Testis (tissue), 3 donors: Measurements from ENCODE around the gene PRPF38A. TPM values are rescaled to one million over a fixed set of nuclear protein-coding genes. Genes with fewer than 3 reads are reported as not detected.

Experiments used
- DNase-seq: peaks from one replicate; pipeline ENCODE4 v3.0.0-alpha.2; 2019
- H3K27ac ChIP-seq, 2 donors: fragments of 200-600 bp; sonication (generic); one replicate each; pipeline ENCODE4 v1.5.1; 2019
- H3K27me3 ChIP-seq: fragments of 200-600 bp; sonication (generic); one replicate; pipeline ENCODE4 v1.5.1; 2019
- H3K36me3 ChIP-seq: fragments of 200-600 bp; sonication (generic); one replicate; pipeline ENCODE4 v1.5.1; 2017; ENCODE audit warnings: low read depth; ENCODE audit errors: missing control alignments
- H3K4me1 ChIP-seq: fragments of 200-600 bp; sonication (generic); one replicate; pipeline ENCODE4 v1.5.1; 2019
- H3K4me3 ChIP-seq, 2 donors: fragments of 200-600 bp; sonication (generic); one replicate each; pipeline ENCODE4 v1.5.1; 2017 to 2019
- H3K9me3 ChIP-seq: fragments of 200-600 bp; sonication (generic); one replicate; pipeline ENCODE4 v1.5.1; 2017
- POLR2A ChIP-seq: fragments of 450-650 bp; IDR thresholded peaks from one replicate; pipeline ENCODE4 v1.6.1; 2017; ENCODE audit warnings: antibody characterized with exemption, mild to moderate bottlenecking, moderate library complexity
- WGBS, 2 donors: methylation state at CpG; one replicate each; pipeline ENCODE4 v1.1.5; 2018; 5-methylcytosine and 5-hydroxymethylcytosine counted together
- intact Hi-C: fragments of 100-400 bp; cut with DNase I; formaldehyde crosslinking; loops from one replicate; pipeline ENCODE4 v1.15.1; 2023; ENCODE audit warnings: low total_unique reads
- polyA plus RNA-seq: library from polyadenylated mRNA; stranded (reverse); fragments of 350-450 nt; fragmentation: Illumina TruSeq; extraction: RNeasy Lipid Tissue Mini Kit (QIAGEN cat#74804); gene quantifications from one replicate; pipeline ENCODE4 v1.2.3, GENCODE V29; 2014; ENCODE audit warnings: low read depth, low replicate concordance; ENCODE audit not compliant: insufficient read depth
- total RNA-seq, 2 donors: library from RNA; depleted of rRNA; stranded (reverse); fragments of >200 nt; gene quantifications; one replicate each; pipeline ENCODE4 v1.2.3, GENCODE V29; 2016
- TF ChIP-seq, protein P1 (sequence below), 3 experiments: fragments of 450-650 bp in 2 of 3; fragments of 200-600 bp in 1 of 3; sonication (generic) in 1 of 3; IDR thresholded peaks; one replicate each; pipeline ENCODE4 v1.5.1; 2016 to 2019; ENCODE audit warnings: antibody characterized with exemption in 3 of 3, mild to moderate bottlenecking in 2 of 3, moderate library complexity in 1 of 3

PRPF38A gene
- total and polyA plus RNA-seq, 3 donors from 2014 or later, result 34.7 to 68.4 (median 43.1) TPM

DNA sequence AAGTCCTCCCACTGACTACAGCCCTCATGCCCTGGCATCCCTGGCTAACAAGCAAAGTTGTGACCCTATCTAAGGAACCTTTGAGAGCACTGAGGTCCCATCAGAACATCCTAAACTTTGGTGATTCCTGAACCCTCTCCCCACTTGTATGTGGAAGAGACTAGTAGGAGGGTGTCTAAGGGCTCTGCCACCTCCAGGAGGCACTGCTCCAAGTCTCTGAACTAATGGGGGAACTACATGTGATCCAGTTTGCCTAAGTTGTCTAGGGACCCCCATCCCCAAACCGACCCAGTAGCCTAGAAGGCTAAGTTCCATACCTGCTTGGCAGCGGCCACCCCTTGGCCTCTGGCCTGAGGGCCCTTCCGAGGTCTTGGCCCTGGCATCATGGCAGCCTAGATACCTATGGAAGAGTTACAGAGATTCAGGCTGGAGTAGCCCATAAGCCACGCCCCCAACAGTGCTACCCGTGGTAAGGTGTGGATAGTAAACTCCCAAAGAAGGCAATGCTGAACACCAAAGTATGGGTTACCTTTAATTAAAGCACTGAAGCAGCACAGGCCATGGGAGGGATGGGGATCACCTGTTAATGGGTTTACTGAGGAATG lies 40.1 kb upstream of the PRPF38A start:
- TF ChIP-seq, protein P1, sequence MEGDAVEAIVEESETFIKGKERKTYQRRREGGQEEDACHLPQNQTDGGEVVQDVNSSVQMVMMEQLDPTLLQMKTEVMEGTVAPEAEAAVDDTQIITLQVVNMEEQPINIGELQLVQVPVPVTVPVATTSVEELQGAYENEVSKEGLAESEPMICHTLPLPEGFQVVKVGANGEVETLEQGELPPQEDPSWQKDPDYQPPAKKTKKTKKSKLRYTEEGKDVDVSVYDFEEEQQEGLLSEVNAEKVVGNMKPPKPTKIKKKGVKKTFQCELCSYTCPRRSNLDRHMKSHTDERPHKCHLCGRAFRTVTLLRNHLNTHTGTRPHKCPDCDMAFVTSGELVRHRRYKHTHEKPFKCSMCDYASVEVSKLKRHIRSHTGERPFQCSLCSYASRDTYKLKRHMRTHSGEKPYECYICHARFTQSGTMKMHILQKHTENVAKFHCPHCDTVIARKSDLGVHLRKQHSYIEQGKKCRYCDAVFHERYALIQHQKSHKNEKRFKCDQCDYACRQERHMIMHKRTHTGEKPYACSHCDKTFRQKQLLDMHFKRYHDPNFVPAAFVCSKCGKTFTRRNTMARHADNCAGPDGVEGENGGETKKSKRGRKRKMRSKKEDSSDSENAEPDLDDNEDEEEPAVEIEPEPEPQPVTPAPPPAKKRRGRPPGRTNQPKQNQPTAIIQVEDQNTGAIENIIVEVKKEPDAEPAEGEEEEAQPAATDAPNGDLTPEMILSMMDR (IDR thresholded peaks at IDR 0.05), result no peak
- TF ChIP-seq POLR2A, result no peak
- 51 to 71% methylated on average over 2 to 5 of the region's 5 CpGs for WGBS, 2 donors
- no peak for DNase-seq
- Histone ChIP-seq H3K9me3 (no peaks in the 10 kb centered on the region), H3K4me1 (peaks cover 9% of the 10 kb centered on the region), H3K27me3 (no peaks in the 10 kb centered on the region), H3K4me3 (no peak overlapping the region), H3K36me3 (no peaks in the 10 kb centered on the region), H3K27ac (peak overlapping the region; percentile 90 to 94)
- intact Hi-C loops, result no loop called here

GRCh38 chr1:52365071-52365745 lies 39.2 kb upstream of the PRPF38A start:
- Histone ChIP-seq H3K27ac (peak overlapping the region; percentile 90 to 94), H3K27me3 (no peaks in the 10 kb centered on the region), H3K36me3 (no peaks in the 10 kb centered on the region), H3K4me3 (peak overlapping the region; percentile 96 to 98), H3K4me1 (peaks cover 9% of the 10 kb centered on the region), H3K9me3 (no peaks in the 10 kb centered on the region)
- intact Hi-C loops, result no loop called here
- TF ChIP-seq, protein P1 (IDR thresholded peaks at IDR 0.05), result no peak
- no peak for TF ChIP-seq POLR2A
- peak; percentile 43 for DNase-seq
- 3% methylated on average over 19 to 22 of the region's 22 CpGs for WGBS, 2 donors

- DNase-seq, result peak; percentile 98
- no peaks in the 10 kb centered on the region for H3K36me3 ChIP-seq
- intact Hi-C loops, result no loop called here
- H3K27me3 ChIP-seq, result no peaks in the 10 kb centered on the region
- H3K4me3 ChIP-seq, result peak within 1 kb of the TSS; percentile 96 to 98
- TF ChIP-seq, protein P1 (IDR thresholded peaks at IDR 0.05), result peak in 2 of 3 experiments; percentile 45 to 47
- peak; percentile 10 for TF ChIP-seq POLR2A
- H3K27ac ChIP-seq, result peak within 1 kb of the TSS; percentile 90 to 94
- WGBS, 2 donors, result 0% methylated on average over 17 to 57 of the region's 92 CpGs
- H3K4me1 ChIP-seq, result peaks cover 9% of the 10 kb centered on the region
- no peaks in the 10 kb centered on the region for H3K9me3 ChIP-seq
Observed at GRCh38 chr1:52365746-52366516, 38.5 kb upstream of the PRPF38A start, which contains the start of gene CC2D1B. TSS of gene CC2D1B (minus strand) at chr1:52366205. CDS start at chr1:52364620, 1,585 bp downstream.

DNA sequence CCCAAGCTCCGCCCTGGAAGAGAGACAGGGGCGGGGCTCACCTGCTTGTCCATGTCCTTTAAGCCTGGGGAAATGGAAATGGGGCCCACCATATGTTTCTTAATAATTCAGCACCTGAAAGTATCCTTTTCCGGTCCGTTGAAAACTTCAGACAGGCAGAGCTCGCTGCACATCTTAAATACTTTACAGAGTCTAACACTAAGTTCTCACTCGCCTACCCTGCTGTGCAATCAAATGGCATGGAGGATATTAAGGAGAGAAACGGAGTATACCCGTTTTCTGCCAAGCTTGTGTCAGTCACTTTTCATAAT lies 37.9 kb upstream of the PRPF38A start:
- TF ChIP-seq POLR2A, result no peak
- TF ChIP-seq, protein P1 (IDR thresholded peaks at IDR 0.05), result no peak
- 11 to 13% methylated on average over 8 of the region's 8 CpGs for WGBS, 2 donors
- Histone ChIP-seq H3K9me3 (no peaks in the 10 kb centered on the region), H3K4me1 (peaks cover 9% of the 10 kb centered on the region), H3K27ac (peak overlapping the region; percentile 90 to 94), H3K4me3 (peak overlapping the region; percentile 96 to 98), H3K27me3 (no peaks in the 10 kb centered on the region), H3K36me3 (no peaks in the 10 kb centered on the region)
- DNase-seq, result no peak
- intact Hi-C loops, result no loop called here
